ENCODE measurements around the gene HOXB5.

The HOXB5 gene

DNA sequence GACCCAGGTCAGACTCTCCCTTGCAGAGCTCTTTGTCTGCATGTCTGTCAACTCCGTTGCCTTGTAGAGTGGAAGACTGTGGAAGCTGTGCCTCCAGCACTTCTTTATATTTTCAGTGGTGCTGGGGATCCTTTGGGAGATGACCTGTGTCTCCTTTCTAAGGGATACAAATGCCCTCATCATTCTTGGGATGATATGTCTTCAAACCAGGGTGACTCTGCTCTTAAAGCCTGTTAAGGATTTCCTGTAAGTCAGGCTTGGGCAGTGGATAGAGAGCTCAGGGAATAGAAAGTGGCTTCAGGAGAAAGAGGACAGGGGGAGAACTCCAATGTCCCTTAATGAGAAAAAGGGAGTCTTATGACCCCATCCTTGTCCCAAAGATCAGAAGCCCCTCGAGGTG lies 5.1 kb downstream of the HOXB5 start:
- Histone ChIP-seq H3K9me3 (ENCODE audit: control insufficient read depth in 1 of 2, low read length in 2 of 2) (no peaks in the 10 kb centered on the region), H3K36me3 (ENCODE audit: control insufficient read depth in 1 of 2, insufficient read depth in 2 of 2, low read length in 2 of 2) (no peaks in the 10 kb centered on the region), H3K4me3 (ENCODE audit: low read depth in 1 of 2, low read length in 2 of 2) (peak overlapping the region in 1 of 2 donors; percentile 30), H3K27ac (ENCODE audit: low read depth, low read length) (peak overlapping the region; percentile 64), H3K9ac (ENCODE audit: low read depth in 1 of 2, low read length in 2 of 2) (peak overlapping the region in 1 of 2 donors; percentile 44), H3K4me1 (ENCODE audit: control insufficient read depth in 1 of 2, insufficient read depth in 2 of 2, low read length in 2 of 2) (peaks cover 7 to 8% of the 10 kb centered on the region in 2 donors), H3K27me3 (ENCODE audit: control insufficient read depth in 1 of 2, insufficient read depth in 2 of 2, low read length in 2 of 2) (peaks cover 76 to 92% of the 10 kb centered on the region in 2 donors)

- Histone ChIP-seq H3K36me3 (ENCODE audit: control insufficient read depth in 1 of 2, insufficient read depth in 2 of 2, low read length in 2 of 2) (no peaks in the 10 kb centered on the region), H3K27me3 (ENCODE audit: control insufficient read depth in 1 of 2, insufficient read depth in 2 of 2, low read length in 2 of 2) (peaks cover 75 to 92% of the 10 kb centered on the region in 2 donors), H3K9me3 (ENCODE audit: control insufficient read depth in 1 of 2, low read length in 2 of 2) (no peaks in the 10 kb centered on the region), H3K27ac (ENCODE audit: low read depth, low read length) (peak overlapping the region; percentile 64), H3K4me3 (ENCODE audit: low read depth in 1 of 2, low read length in 2 of 2) (no peak overlapping the region), H3K4me1 (ENCODE audit: control insufficient read depth in 1 of 2, insufficient read depth in 2 of 2, low read length in 2 of 2) (peaks cover 8 to 12% of the 10 kb centered on the region in 2 donors), H3K9ac (ENCODE audit: low read depth in 1 of 2, low read length in 2 of 2) (peak overlapping the region in 1 of 2 donors; percentile 44)
Measured at GRCh38 chr17:48588074-48588415, 5.5 kb downstream of the HOXB5 start.

DNA sequence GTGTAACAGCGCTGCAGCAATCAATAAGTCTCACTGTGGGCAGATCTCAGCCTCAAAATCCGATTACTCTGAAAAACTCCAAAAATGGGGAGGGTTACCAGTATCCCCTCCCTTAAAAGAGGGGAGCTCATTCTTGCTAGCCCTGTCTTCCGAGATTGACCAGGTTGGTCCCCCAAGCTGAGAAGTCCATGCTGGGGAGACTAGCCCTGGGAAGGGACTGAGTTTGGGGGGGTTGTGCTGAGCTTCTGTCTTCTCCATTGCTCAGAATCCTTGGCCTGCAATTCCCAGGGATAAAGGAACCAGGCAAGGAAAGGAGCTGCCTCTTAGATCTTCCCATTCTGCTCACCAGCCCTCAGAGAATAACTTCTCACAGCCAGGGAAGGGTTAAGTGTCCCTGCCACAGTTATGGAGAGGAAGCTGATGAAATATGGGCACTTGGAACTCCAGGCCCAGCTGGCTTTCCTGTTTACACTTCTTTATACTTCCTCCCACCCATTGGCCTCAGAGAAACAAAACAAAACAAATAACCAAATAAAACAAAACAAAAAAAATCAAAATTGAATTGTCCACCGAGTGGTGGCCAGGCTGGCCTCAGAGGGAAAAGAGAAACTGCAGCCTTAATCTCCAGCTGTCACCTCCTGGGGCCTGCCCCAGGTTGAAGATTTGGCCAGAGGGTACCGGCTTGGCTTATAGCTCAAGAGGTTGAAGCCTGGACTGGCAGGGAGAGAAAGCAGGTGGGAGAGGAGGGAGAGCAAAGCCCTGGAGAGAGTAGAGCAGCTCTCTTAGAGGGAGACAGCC lies 6.1 kb downstream of the HOXB5 start:
- H3K36me3 ChIP-seq (ENCODE audit: control insufficient read depth in 1 of 2, insufficient read depth in 2 of 2, low read length in 2 of 2) = no peaks in the 10 kb centered on the region
- H3K27me3 ChIP-seq (ENCODE audit: control insufficient read depth in 1 of 2, insufficient read depth in 2 of 2, low read length in 2 of 2) = peaks cover 75 to 94% of the 10 kb centered on the region in 2 donors
- H3K4me3 ChIP-seq (ENCODE audit: low read depth in 1 of 2, low read length in 2 of 2) = peak overlapping the region in 1 of 2 donors; percentile 32
- peak overlapping the region; percentile 50 to 55 for H3K9ac ChIP-seq (ENCODE audit: low read depth in 1 of 2, low read length in 2 of 2)
- H3K9me3 ChIP-seq (ENCODE audit: control insufficient read depth in 1 of 2, low read length in 2 of 2) = no peaks in the 10 kb centered on the region
- peak overlapping the region; percentile 64 for H3K27ac ChIP-seq (ENCODE audit: low read depth, low read length)
- peaks cover 8 to 12% of the 10 kb centered on the region in 2 donors for H3K4me1 ChIP-seq (ENCODE audit: control insufficient read depth in 1 of 2, insufficient read depth in 2 of 2, low read length in 2 of 2)

DNA sequence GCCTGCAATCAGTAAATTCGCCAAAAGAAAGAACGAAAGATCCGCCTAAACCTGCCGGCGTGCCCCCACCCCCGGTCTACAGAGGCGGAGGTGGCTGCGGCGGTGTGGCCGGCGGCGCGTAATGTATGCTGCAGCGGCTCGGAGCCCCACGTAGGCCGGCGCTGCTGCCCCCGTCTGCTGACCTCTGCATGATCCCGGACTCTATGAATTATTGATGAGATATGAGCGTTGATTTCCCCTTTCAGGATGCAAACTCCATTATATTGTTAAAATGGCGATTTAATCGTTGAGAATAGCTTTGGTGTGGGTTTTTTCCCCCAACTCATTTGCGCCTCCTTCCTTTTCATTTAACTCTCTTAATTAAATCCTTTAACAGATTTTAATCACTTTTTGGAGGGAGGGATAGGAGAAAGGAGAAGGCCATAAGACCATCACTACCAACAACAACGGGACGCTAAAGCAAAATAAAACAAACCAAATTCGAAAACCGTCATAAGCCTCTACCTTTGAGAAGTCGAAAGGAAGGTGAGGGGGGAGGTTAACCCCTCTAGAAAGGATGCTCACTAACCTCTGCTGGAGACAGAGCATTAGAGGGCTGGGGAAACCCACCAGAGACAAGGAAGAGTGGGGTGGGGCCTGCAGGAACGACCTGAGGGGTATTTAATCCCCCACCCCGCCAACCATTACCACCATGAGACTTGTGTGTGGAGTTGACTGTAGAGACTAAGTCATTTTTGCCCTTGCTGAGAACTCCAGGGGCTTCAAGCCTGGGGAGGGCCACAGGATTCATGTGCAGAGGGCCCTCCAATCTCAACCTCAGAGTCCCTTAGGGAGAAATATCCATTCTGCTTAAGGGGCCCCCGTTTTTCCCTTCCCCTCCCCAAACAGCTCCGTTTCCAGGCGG lies 7.0 kb downstream of the HOXB5 start:
- no peaks in the 10 kb centered on the region for H3K36me3 ChIP-seq (ENCODE audit: control insufficient read depth in 1 of 2, insufficient read depth in 2 of 2, low read length in 2 of 2)
- H3K9me3 ChIP-seq (ENCODE audit: control insufficient read depth in 1 of 2, low read length in 2 of 2) = no peaks in the 10 kb centered on the region
- peak overlapping the region; percentile 69 to 81 for H3K4me3 ChIP-seq (ENCODE audit: low read depth in 1 of 2, low read length in 2 of 2)
- H3K27me3 ChIP-seq (ENCODE audit: control insufficient read depth in 1 of 2, insufficient read depth in 2 of 2, low read length in 2 of 2) = peaks cover 74 to 96% of the 10 kb centered on the region in 2 donors
- peak overlapping the region; percentile 64 for H3K27ac ChIP-seq (ENCODE audit: low read depth, low read length)
- H3K4me1 ChIP-seq (ENCODE audit: control insufficient read depth in 1 of 2, insufficient read depth in 2 of 2, low read length in 2 of 2) = peaks cover 8 to 12% of the 10 kb centered on the region in 2 donors
- peak overlapping the region; percentile 50 to 55 for H3K9ac ChIP-seq (ENCODE audit: low read depth in 1 of 2, low read length in 2 of 2)

DNA sequence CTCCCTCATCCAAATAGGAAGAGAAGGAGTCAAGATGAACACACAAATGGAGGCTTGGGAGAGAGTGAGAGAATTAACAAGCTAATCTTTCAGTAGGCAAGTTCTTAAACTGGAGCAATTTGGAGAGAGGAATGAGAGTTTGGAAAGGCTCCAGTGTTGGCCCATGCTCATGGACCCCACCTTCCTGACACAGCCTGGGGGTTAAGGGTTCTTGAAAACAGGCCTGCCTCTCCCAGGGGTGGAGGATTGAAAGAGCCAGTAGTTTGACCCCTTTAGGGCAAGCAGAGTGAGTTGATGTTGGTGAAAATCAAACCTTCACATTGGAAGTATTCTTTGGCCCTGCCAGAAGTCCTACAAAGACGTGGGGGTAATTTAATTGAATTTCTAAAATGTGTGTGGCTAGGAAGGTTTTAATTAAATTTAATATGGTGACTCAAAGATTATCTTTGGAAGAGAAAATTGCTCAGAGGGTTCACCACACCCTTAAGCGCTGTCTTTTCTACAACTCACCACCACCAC lies 9.3 kb downstream of the HOXB5 start:
- peaks cover 69 to 94% of the 10 kb centered on the region in 2 donors for H3K27me3 ChIP-seq (ENCODE audit: control insufficient read depth in 1 of 2, insufficient read depth in 2 of 2, low read length in 2 of 2)
- H3K4me1 ChIP-seq (ENCODE audit: control insufficient read depth in 1 of 2, insufficient read depth in 2 of 2, low read length in 2 of 2) = peaks cover 8 to 12% of the 10 kb centered on the region in 2 donors
- H3K27ac ChIP-seq (ENCODE audit: low read depth, low read length) = peak overlapping the region; percentile 30
- H3K4me3 ChIP-seq (ENCODE audit: low read depth in 1 of 2, low read length in 2 of 2) = no peak overlapping the region
- no peak overlapping the region for H3K9ac ChIP-seq (ENCODE audit: low read depth in 1 of 2, low read length in 2 of 2)
- H3K9me3 ChIP-seq (ENCODE audit: control insufficient read depth in 1 of 2, low read length in 2 of 2) = no peaks in the 10 kb centered on the region
- no peaks in the 10 kb centered on the region for H3K36me3 ChIP-seq (ENCODE audit: control insufficient read depth in 1 of 2, insufficient read depth in 2 of 2, low read length in 2 of 2)

DNA sequence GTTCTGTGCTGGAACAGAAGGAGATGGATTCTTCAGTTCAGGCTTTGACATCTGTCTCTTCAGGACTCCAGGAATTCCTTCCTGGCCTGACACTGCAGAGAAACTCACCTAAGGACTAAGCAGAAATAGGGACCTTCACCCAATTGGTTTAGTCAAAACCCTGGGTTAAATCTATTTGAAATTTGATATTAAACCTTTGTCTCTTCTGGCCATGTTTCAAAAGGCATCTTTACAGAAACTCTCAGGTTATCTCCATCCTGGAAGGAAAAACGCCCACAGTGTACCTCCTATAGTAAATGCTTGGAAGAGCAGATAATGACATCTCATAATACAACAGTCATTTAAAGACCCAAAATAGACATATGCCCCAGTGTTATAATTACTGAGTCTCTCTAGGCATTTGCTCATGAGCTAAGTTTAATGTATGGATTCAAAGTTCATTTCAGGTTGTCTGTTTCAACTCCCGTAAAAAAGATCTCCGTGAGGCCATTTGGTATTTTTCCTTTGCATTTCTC lies 9.8 kb downstream of the HOXB5 start:
- H3K27ac ChIP-seq (ENCODE audit: low read depth, low read length) = no peak overlapping the region
- H3K27me3 ChIP-seq (ENCODE audit: control insufficient read depth in 1 of 2, insufficient read depth in 2 of 2, low read length in 2 of 2) = peaks cover 70 to 94% of the 10 kb centered on the region in 2 donors
- no peak overlapping the region for H3K4me3 ChIP-seq (ENCODE audit: low read depth in 1 of 2, low read length in 2 of 2)
- no peaks in the 10 kb centered on the region for H3K9me3 ChIP-seq (ENCODE audit: control insufficient read depth in 1 of 2, low read length in 2 of 2)
- peaks cover 8 to 16% of the 10 kb centered on the region in 2 donors for H3K4me1 ChIP-seq (ENCODE audit: control insufficient read depth in 1 of 2, insufficient read depth in 2 of 2, low read length in 2 of 2)
- no peak overlapping the region for H3K9ac ChIP-seq (ENCODE audit: low read depth in 1 of 2, low read length in 2 of 2)
- no peaks in the 10 kb centered on the region for H3K36me3 ChIP-seq (ENCODE audit: control insufficient read depth in 1 of 2, insufficient read depth in 2 of 2, low read length in 2 of 2)

DNA sequence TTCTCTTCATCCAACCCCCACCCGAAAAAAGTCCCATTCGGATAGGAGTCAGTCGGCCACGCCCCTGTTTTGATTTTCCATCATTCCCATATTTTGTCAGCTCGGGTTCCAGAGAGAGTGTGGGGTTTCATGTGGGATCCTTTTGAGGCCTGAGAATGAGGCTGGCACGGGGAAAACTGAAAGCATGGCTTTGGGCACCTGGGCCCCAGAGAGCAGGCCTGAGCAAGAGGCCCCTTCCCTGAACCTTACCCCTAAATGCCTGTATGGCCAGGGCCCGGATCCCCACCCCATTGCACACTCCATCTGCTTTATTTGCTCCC lies 10.9 kb downstream of the HOXB5 start:
- no peaks in the 10 kb centered on the region for H3K36me3 ChIP-seq (ENCODE audit: control insufficient read depth in 1 of 2, insufficient read depth in 2 of 2, low read length in 2 of 2)
- peaks cover 61 to 87% of the 10 kb centered on the region in 2 donors for H3K27me3 ChIP-seq (ENCODE audit: control insufficient read depth in 1 of 2, insufficient read depth in 2 of 2, low read length in 2 of 2)
- no peak overlapping the region for H3K9ac ChIP-seq (ENCODE audit: low read depth in 1 of 2, low read length in 2 of 2)
- peaks cover 8 to 17% of the 10 kb centered on the region in 2 donors for H3K4me1 ChIP-seq (ENCODE audit: control insufficient read depth in 1 of 2, insufficient read depth in 2 of 2, low read length in 2 of 2)
- peak overlapping the region; percentile 87 for H3K27ac ChIP-seq (ENCODE audit: low read depth, low read length)
- no peak overlapping the region for H3K4me3 ChIP-seq (ENCODE audit: low read depth in 1 of 2, low read length in 2 of 2)
- H3K9me3 ChIP-seq (ENCODE audit: control insufficient read depth in 1 of 2, low read length in 2 of 2) = no peaks in the 10 kb centered on the region

GRCh38 chr17:48579760-48580554 lies 13.6 kb downstream of the HOXB5 start:
- Histone ChIP-seq H3K9me3 (ENCODE audit: control insufficient read depth in 1 of 2, low read length in 2 of 2) (no peaks in the 10 kb centered on the region), H3K36me3 (ENCODE audit: control insufficient read depth in 1 of 2, insufficient read depth in 2 of 2, low read length in 2 of 2) (no peaks in the 10 kb centered on the region), H3K9ac (ENCODE audit: low read depth in 1 of 2, low read length in 2 of 2) (peak overlapping the region; percentile 53 to 66), H3K27me3 (ENCODE audit: control insufficient read depth in 1 of 2, insufficient read depth in 2 of 2, low read length in 2 of 2) (peaks cover 54 to 84% of the 10 kb centered on the region in 2 donors), H3K4me1 (ENCODE audit: control insufficient read depth in 1 of 2, insufficient read depth in 2 of 2, low read length in 2 of 2) (peaks cover 0 to 11% of the 10 kb centered on the region in 2 donors), H3K27ac (ENCODE audit: low read depth, low read length) (peak overlapping the region; percentile 61), H3K4me3 (ENCODE audit: low read depth in 1 of 2, low read length in 2 of 2) (peak overlapping the region in 1 of 2 donors; percentile 55)

DNA sequence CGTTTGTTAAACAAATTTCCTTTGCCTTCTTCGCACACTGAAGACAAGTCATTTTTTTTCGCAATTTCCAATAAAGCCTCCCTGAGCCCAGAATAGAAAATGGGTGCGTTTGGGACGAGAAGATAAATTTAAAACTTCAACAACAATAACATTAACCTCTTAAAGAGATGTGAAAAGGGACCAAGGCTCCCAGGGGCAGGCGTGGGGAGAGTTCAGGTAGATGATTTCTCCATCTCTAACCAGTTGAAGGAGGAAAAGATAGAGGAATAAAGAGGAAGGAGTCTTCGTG lies 14.2 kb downstream of the HOXB5 start:
- H3K27me3 ChIP-seq (ENCODE audit: control insufficient read depth in 1 of 2, insufficient read depth in 2 of 2, low read length in 2 of 2) = peaks cover 58 to 87% of the 10 kb centered on the region in 2 donors
- H3K4me1 ChIP-seq (ENCODE audit: control insufficient read depth in 1 of 2, insufficient read depth in 2 of 2, low read length in 2 of 2) = peaks cover 0 to 11% of the 10 kb centered on the region in 2 donors
- H3K27ac ChIP-seq (ENCODE audit: low read depth, low read length) = peak overlapping the region; percentile 45

More for the DNA sequence above, 14.2 kb downstream of the HOXB5 start:
- H3K4me3 ChIP-seq (ENCODE audit: low read depth in 1 of 2, low read length in 2 of 2) = peak overlapping the region; percentile 21 to 57
- H3K9me3 ChIP-seq (ENCODE audit: control insufficient read depth in 1 of 2, low read length in 2 of 2) = no peaks in the 10 kb centered on the region
- peak overlapping the region in 1 of 2 donors; percentile 69 for H3K9ac ChIP-seq (ENCODE audit: low read depth in 1 of 2, low read length in 2 of 2)
- no peaks in the 10 kb centered on the region for H3K36me3 ChIP-seq (ENCODE audit: control insufficient read depth in 1 of 2, insufficient read depth in 2 of 2, low read length in 2 of 2)

All from duodenal mucosa (tissue), 2 donors.